ENCODE results near the gene ACVR1.

The ACVR1 gene

GRCh38 chr2:157779794-157780193 lies 96.3 kb downstream of the ACVR1 start:
- H3K4me3 ChIP-seq (ENCODE audit: low read depth, low read length): no peak overlapping the region
- no peak for TF ChIP-seq CTCF (IDR thresholded peaks at IDR 0.05; ENCODE audit: borderline replicate concordance, insufficient read depth, low read depth, low read length)

GRCh38 chr2:157777427-157777826 lies 98.7 kb downstream of the ACVR1 start:
- TF ChIP-seq CTCF (IDR thresholded peaks at IDR 0.05; ENCODE audit: borderline replicate concordance, insufficient read depth, low read depth, low read length): peak; percentile 7; the same call in 1 of the 2 replicates
- no peak overlapping the region for H3K4me3 ChIP-seq (ENCODE audit: low read depth, low read length)

- no peak for TF ChIP-seq CTCF (IDR thresholded peaks at IDR 0.05; ENCODE audit: borderline replicate concordance, insufficient read depth, low read depth, low read length)
- no peak overlapping the region for H3K4me3 ChIP-seq (ENCODE audit: low read depth, low read length)
Observed at GRCh38 chr2:157771234-157771633, 104.9 kb downstream of the ACVR1 start.

GRCh38 chr2:157769856-157770255 lies 106.3 kb downstream of the ACVR1 start:
- TF ChIP-seq CTCF (IDR thresholded peaks at IDR 0.05; ENCODE audit: borderline replicate concordance, insufficient read depth, low read depth, low read length): no peak
- H3K4me3 ChIP-seq (ENCODE audit: low read depth, low read length): no peak overlapping the region

GRCh38 chr2:157764386-157764785 lies 111.7 kb downstream of the ACVR1 start:
- H3K4me3 ChIP-seq (ENCODE audit: low read depth, low read length): no peak overlapping the region
- no peak for TF ChIP-seq CTCF (IDR thresholded peaks at IDR 0.05; ENCODE audit: borderline replicate concordance, insufficient read depth, low read depth, low read length)

- no peak for TF ChIP-seq CTCF (IDR thresholded peaks at IDR 0.05; ENCODE audit: borderline replicate concordance, insufficient read depth, low read depth, low read length)
- no peak overlapping the region for H3K4me3 ChIP-seq (ENCODE audit: low read depth, low read length)
Observed at GRCh38 chr2:157761520-157761919, 114.6 kb downstream of the ACVR1 start.

- H3K4me3 ChIP-seq (ENCODE audit: low read depth, low read length): no peak overlapping the region
Observed at GRCh38 chr2:157760949-157761348, 115.2 kb downstream of the ACVR1 start.

More at GRCh38 chr2:157760949-157761348, 115.2 kb downstream of the ACVR1 start:
- no peak for TF ChIP-seq CTCF (IDR thresholded peaks at IDR 0.05; ENCODE audit: borderline replicate concordance, insufficient read depth, low read depth, low read length)

Data from GM12875 (cell line).